NB4 (cell line): ENCODE results near the gene VCX2.

ENCODE experiments used
- MYC ChIP-seq: IDR thresholded peaks from 2 replicates; pipeline ENCODE4 v1.6.1; 2011; ENCODE audit warnings: low read depth, low read length
- TF ChIP-seq, protein P1 (sequence below): IDR thresholded peaks from one replicate; pipeline ENCODE4 v1.5.1; 2012; ENCODE audit warnings: low read depth, low read length

DNA sequence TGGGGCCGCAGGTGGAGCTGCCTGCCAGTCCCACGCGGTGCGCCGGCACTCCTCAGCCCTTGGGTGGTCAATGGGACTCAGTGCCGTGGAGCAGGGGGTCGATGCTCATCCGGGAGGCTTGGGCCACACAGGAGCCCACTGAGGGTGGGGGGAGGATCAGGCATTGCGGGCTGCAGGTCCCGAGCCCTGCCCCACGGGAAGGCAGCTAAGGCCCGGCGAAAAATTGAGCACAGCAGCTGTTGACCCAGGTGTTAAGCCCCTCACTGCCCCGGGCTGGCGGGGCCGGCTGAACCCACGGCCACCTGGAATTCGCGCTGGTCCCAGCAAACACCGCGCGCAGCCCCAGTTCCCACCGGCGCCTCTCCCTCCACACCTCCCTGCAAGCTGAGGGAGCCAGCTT is 26.1 kb downstream of the VCX2 start:
- TF ChIP-seq, protein P1, sequence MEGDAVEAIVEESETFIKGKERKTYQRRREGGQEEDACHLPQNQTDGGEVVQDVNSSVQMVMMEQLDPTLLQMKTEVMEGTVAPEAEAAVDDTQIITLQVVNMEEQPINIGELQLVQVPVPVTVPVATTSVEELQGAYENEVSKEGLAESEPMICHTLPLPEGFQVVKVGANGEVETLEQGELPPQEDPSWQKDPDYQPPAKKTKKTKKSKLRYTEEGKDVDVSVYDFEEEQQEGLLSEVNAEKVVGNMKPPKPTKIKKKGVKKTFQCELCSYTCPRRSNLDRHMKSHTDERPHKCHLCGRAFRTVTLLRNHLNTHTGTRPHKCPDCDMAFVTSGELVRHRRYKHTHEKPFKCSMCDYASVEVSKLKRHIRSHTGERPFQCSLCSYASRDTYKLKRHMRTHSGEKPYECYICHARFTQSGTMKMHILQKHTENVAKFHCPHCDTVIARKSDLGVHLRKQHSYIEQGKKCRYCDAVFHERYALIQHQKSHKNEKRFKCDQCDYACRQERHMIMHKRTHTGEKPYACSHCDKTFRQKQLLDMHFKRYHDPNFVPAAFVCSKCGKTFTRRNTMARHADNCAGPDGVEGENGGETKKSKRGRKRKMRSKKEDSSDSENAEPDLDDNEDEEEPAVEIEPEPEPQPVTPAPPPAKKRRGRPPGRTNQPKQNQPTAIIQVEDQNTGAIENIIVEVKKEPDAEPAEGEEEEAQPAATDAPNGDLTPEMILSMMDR: no peak
- no peak for TF ChIP-seq MYC
